Articular chondrocyte of knee joint (primary cell): ENCODE measurements around the gene PRR27. TPM values are rescaled to one million over a fixed set of nuclear protein-coding genes. Genes with fewer than 3 reads are reported as not detected.

Experiments used
- total RNA-seq: library from RNA; depleted of rRNA; stranded (reverse); fragments of >200 nt; gene quantifications from 2 replicates; pipeline ENCODE4 v1.2.3, GENCODE V29; 2012

The PRR27 gene
- total RNA-seq, result not detected in 2 replicates

GRCh38 chr4:70153937-70154336 is at the start of gene PRR27:
Gene PRR27, plus strand, starts transcription at chr4:70154237. Its CDS starts 139 bp downstream, at chr4:70154376.

GRCh38 chr4:70195425-70195824 is 41.4 kb downstream of the PRR27 start, which contains the start of gene ODAM:
Gene ODAM, plus strand, starts transcription at chr4:70195725. Its CDS starts 819 bp downstream, at chr4:70196544.

Other genes with a start within 250 kb of the PRR27 start
- gene CSN1S1, start 223.2 kb upstream of the PRR27 start, total RNA-seq, result not detected in 2 replicates
- not detected in 2 replicates for gene CSN2, start 188.5 kb upstream of the PRR27 start, total RNA-seq
- not detected in 2 replicates for gene STATH, start 158.3 kb upstream of the PRR27 start, total RNA-seq
- not detected in 2 replicates for gene HTN3, start 125.8 kb upstream of the PRR27 start, total RNA-seq
- gene HTN1, start 103.8 kb upstream of the PRR27 start, total RNA-seq, result 0.11 TPM in 1 of 2 replicates, not detected in the other
- gene ODAM, start 41.5 kb downstream of the PRR27 start, total RNA-seq, result not detected in 2 replicates
- not detected in 2 replicates for gene FDCSP, start 71.9 kb downstream of the PRR27 start, total RNA-seq
- not detected in 2 replicates for gene CSN3, start 88.4 kb downstream of the PRR27 start, total RNA-seq
- gene CABS1, start 180.7 kb downstream of the PRR27 start, total RNA-seq, result not detected in 2 replicates
- not detected in 2 replicates for gene SMR3A, start 206.5 kb downstream of the PRR27 start, total RNA-seq
- not detected in 2 replicates for gene SMR3B, start 228.9 kb downstream of the PRR27 start, total RNA-seq
- not detected in 2 replicates for gene OPRPN, start 243.7 kb downstream of the PRR27 start, total RNA-seq